Thyroid gland (tissue), 4 donors: ENCODE measurements around the gene ZNF326.

Experiments used
- POLR2A ChIP-seq, 2 donors: fragments of 450-650 bp; IDR thresholded peaks; one replicate each; pipeline ENCODE4 v1.6.1; 2017; ENCODE audit warnings: antibody characterized with exemption in 2 of 2, mild to moderate bottlenecking in 2 of 2, moderate library complexity in 1 of 2
- TF ChIP-seq, protein P1 (sequence below), 6 experiments: fragments of 200-600 bp in 3 of 6; fragments of 450-650 bp in 3 of 6; sonication (generic) in 3 of 6; IDR thresholded peaks; one replicate each; pipeline ENCODE4 v1.5.1; 2016 to 2019; ENCODE audit warnings: antibody characterized with exemption in 6 of 6, mild to moderate bottlenecking in 2 of 6, inconsistent platforms in 1 of 6, moderate library complexity in 1 of 6

- no peak for TF ChIP-seq POLR2A (IDR thresholded peaks at IDR 0.05)
- TF ChIP-seq, protein P1, sequence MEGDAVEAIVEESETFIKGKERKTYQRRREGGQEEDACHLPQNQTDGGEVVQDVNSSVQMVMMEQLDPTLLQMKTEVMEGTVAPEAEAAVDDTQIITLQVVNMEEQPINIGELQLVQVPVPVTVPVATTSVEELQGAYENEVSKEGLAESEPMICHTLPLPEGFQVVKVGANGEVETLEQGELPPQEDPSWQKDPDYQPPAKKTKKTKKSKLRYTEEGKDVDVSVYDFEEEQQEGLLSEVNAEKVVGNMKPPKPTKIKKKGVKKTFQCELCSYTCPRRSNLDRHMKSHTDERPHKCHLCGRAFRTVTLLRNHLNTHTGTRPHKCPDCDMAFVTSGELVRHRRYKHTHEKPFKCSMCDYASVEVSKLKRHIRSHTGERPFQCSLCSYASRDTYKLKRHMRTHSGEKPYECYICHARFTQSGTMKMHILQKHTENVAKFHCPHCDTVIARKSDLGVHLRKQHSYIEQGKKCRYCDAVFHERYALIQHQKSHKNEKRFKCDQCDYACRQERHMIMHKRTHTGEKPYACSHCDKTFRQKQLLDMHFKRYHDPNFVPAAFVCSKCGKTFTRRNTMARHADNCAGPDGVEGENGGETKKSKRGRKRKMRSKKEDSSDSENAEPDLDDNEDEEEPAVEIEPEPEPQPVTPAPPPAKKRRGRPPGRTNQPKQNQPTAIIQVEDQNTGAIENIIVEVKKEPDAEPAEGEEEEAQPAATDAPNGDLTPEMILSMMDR (IDR thresholded peaks at IDR 0.05): no peak
Observed at GRCh38 chr1:89962742-89963075, 32.2 kb upstream of the ZNF326 start.
